Heart left ventricle (tissue), 16 donors: ENCODE data around the gene FYN. TPM values are rescaled to one million over a fixed set of nuclear protein-coding genes. Genes with fewer than 3 reads are reported as not detected.
A peak's percentile ranks its signal among the peaks of the same experiment; 100 is the strongest.

ENCODE experiments used
- ATAC-seq, 4 donors: fragments of 200-7000 bp; cut with Tn5 transposase; one replicate each; pipeline ENCODE4 v1.9.1; 2020 to 2022; ENCODE audit warnings: moderate library complexity in 4 of 4, mild to moderate bottlenecking in 3 of 4, moderate number of reproducible peaks in 1 of 4
- DNase-seq, 5 donors: peaks; one replicate each; pipeline ENCODE4 v3.0.0-alpha.2; 2020
- H3K27ac ChIP-seq, 12 donors: fragments of 200-600 bp; sonication (generic) in 4 of 12; one replicate each; pipeline versions ENCODE4 v1.5.0 to v1.8.0; 2016 to 2022; ENCODE audit warnings: mild to moderate bottlenecking in 2 of 12
- H3K27me3 ChIP-seq, 9 donors: fragments of 200-600 bp; sonication (generic) in 2 of 9; one replicate each; pipeline versions ENCODE4 v1.5.1 to v1.8.0; 2016 to 2022; ENCODE audit warnings: mild to moderate bottlenecking in 3 of 9
- H3K36me3 ChIP-seq, 9 donors: fragments of 200-600 bp; sonication (generic) in 2 of 9; one replicate each; pipeline versions ENCODE4 v1.5.0 to v1.8.0; 2018 to 2022; ENCODE audit warnings: mild to moderate bottlenecking in 2 of 9
- H3K4me1 ChIP-seq, 12 donors: fragments of 200-600 bp; sonication (generic) in 4 of 12; one replicate each; pipeline versions ENCODE4 v1.5.0 to v1.8.0; 2016 to 2022; ENCODE audit warnings: mild to moderate bottlenecking in 3 of 12
- H3K4me3 ChIP-seq, 12 donors: fragments of 200-600 bp; sonication (generic) in 4 of 12; one replicate each; pipeline versions ENCODE4 v1.5.0 to v1.8.0; 2017 to 2022; ENCODE audit warnings: mild to moderate bottlenecking in 9 of 12, moderate library complexity in 4 of 12
- H3K9me3 ChIP-seq, 12 donors: fragments of 200-600 bp; sonication (generic) in 4 of 12; one replicate each; pipeline versions ENCODE4 v1.5.0 to v1.8.0; 2016 to 2022; ENCODE audit warnings: mild to moderate bottlenecking in 1 of 12
- POLR2A ChIP-seq, 2 donors: fragments of 450-650 bp; IDR thresholded peaks; one replicate each; pipeline ENCODE4 v1.6.1; 2017; ENCODE audit warnings: antibody characterized with exemption in 2 of 2, mild to moderate bottlenecking in 2 of 2, moderate library complexity in 2 of 2
- WGBS, 4 donors: extraction: QIAGEN DNeasy Blood & Tissue Kit in 2 of 4; methylation state at CpG; one replicate each; pipeline versions ENCODE4 v1.1.5 to v1.1.7; 2013 to 2018; 5-methylcytosine and 5-hydroxymethylcytosine counted together
- intact Hi-C, 10 donors: fragments of 100-400 bp; cut with DNase I; formaldehyde crosslinking; loops; one replicate each; pipeline versions ENCODE4 v1.11.1 to v1.14.2; 2022
- polyA plus RNA-seq, 2 donors: library from polyadenylated mRNA; stranded (reverse); fragments of 200-250 nt; gene quantifications; one replicate each; pipeline ENCODE4 v1.2.3, GENCODE V29; 2013
- total RNA-seq, 9 donors: library from RNA; depleted of rRNA in 2 of 9; stranded (reverse); fragments of >200 nt in 2 of 9; fragmentation: NEBNext Ultra II Directional in 3 of 9; extraction: Animal tissue kit (Norgen Biotek cat#: 25700) in 3 of 9; gene quantifications; one replicate each; pipeline versions ENCODE4 v1.1.0 to v1.2.4, GENCODE V29; 2016 to 2023
- TF ChIP-seq, protein P1 (sequence below), 12 donors: fragments of 200-600 bp; sonication (generic) in 4 of 12; IDR thresholded peaks; one replicate each; pipeline versions ENCODE4 v1.5.0 to v1.8.0; 2018 to 2022; ENCODE audit warnings: antibody characterized with exemption in 12 of 12, mild to moderate bottlenecking in 5 of 12
- donor health status: ischemic (EF 13 %, LVEDD 7.1; RV severe dilation, severe dysfunction).
- donor health status: healthy with polysubstance abuse.
- donor health status: DM: no; HTN: yes; CAD: no.
- donor health status: DM: no; HTN: no; CAD: no.
- donor health status: ischemic (EF 25% LVEDD 6.9; RV normal size, moderate dysfunction).
- donor health status: ischemic (EF 25% LVEDD 5.7; RV mildly dilated, moderate dysfunction).
- donor health status: healthy.
- donor health status: DM: yes; HTN: yes; CAD: no.
- donor health status: ischemic (EF 35%, LVEDD 5.7; RV mildly dilated, moderate dysfunction).
- donor health status: nonischemic (EF 11% LVEDD 7.7; RV severe dilation, severe dysfunction).
- donor health status: DM: yes; HTN: yes; CAD: no.
- donor health status: PGD.
- donor health status: ischemic (EF 29% LVEDD 5.4; RV normal size, mild dysfunction).
- donor health status: nonischemic (EF 23%, LVEDD 6.1; RV moderate dilation, normal function).

Gene FYN
- total and polyA plus RNA-seq, 11 donors, result 14.7 to 72.4 (median 52.3) TPM

- ATAC-seq (no peak), DNase-seq (no peak)
- intact Hi-C loops, result loop anchor here in 1 of 10 donors (10.0 kb wide), 1 partner anchor 54 kb away; no protein-coding TSS in a partner anchor
- 89 to 98% (median 95%) methylated on average over 2 of the region's 2 CpGs for WGBS, 4 donors
- no peaks in the 10 kb centered on the region for H3K36me3 ChIP-seq
- no peaks in the 10 kb centered on the region for H3K27me3 ChIP-seq
- TF ChIP-seq, protein P1, sequence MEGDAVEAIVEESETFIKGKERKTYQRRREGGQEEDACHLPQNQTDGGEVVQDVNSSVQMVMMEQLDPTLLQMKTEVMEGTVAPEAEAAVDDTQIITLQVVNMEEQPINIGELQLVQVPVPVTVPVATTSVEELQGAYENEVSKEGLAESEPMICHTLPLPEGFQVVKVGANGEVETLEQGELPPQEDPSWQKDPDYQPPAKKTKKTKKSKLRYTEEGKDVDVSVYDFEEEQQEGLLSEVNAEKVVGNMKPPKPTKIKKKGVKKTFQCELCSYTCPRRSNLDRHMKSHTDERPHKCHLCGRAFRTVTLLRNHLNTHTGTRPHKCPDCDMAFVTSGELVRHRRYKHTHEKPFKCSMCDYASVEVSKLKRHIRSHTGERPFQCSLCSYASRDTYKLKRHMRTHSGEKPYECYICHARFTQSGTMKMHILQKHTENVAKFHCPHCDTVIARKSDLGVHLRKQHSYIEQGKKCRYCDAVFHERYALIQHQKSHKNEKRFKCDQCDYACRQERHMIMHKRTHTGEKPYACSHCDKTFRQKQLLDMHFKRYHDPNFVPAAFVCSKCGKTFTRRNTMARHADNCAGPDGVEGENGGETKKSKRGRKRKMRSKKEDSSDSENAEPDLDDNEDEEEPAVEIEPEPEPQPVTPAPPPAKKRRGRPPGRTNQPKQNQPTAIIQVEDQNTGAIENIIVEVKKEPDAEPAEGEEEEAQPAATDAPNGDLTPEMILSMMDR (IDR thresholded peaks at IDR 0.05), result no peak
- no peak for TF ChIP-seq POLR2A (IDR thresholded peaks at IDR 0.05)
- peaks cover 3 to 77% (median 32%) of the 10 kb centered on the region in 12 donors for H3K4me1 ChIP-seq
- peak overlapping the region in 1 of 12 donors; percentile 23 for H3K27ac ChIP-seq
- H3K4me3 ChIP-seq, result no peak overlapping the region
- no peaks in the 10 kb centered on the region for H3K9me3 ChIP-seq
Observed at GRCh38 chr6:111768431-111768770, 104.9 kb downstream of the FYN start.

GRCh38 chr6:111767752-111768430, 105.4 kb downstream of the FYN start:
- no peak for DNase-seq
- intact Hi-C loops, result loop anchor here in 1 of 10 donors (10.0 kb wide), 1 partner anchor 53 kb away; no protein-coding TSS in a partner anchor
- Histone ChIP-seq H3K4me3 (no peak overlapping the region), H3K36me3 (no peaks in the 10 kb centered on the region), H3K4me1 (peaks cover 5 to 82% (median 37%) of the 10 kb centered on the region in 12 donors), H3K27me3 (no peaks in the 10 kb centered on the region), H3K27ac (peak overlapping the region in 1 of 12 donors; percentile 23), H3K9me3 (no peaks in the 10 kb centered on the region)
- WGBS, 4 donors, result 66 to 77% (median 72%) methylated on average over 5 of the region's 5 CpGs
- TF ChIP-seq, protein P1 (IDR thresholded peaks at IDR 0.05), result no peak
- no peak for TF ChIP-seq POLR2A (IDR thresholded peaks at IDR 0.05)
- ATAC-seq, result no peak

DNA sequence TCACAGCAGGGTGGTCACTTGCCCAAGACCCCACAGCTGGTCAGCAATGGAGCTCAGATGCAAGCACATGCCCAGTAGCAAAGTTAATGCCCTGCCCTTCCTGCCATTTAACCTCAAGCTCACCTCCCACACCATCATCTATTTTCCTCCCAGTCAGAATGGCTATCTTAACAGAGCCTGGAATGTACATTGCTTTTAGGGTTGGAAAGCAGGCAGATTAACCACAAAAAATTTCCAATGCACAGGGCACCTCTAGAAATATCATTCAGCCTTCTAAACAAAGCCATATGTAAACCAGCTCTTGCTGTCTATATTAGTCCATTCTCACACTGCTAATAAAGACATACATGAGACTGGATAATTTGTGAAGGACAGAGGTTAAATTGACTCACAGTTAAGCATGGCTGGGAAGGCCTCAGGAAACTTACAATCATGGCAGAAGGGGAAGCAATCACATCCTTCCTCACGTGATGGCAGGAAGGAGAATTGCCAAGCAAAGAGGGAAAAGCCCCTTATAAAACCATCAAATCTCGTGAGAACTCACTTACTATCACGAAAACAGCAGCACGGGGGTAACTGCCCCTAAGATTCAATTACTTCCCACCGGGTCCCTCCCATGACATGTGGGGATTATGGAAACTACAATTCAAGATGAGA, 106.9 kb downstream of the FYN start:
- no peaks in the 10 kb centered on the region for H3K36me3 ChIP-seq
- peaks cover 5 to 91% (median 52%) of the 10 kb centered on the region in 12 donors for H3K4me1 ChIP-seq
- TF ChIP-seq, protein P1 (IDR thresholded peaks at IDR 0.05), result no peak
- no peak for TF ChIP-seq POLR2A (IDR thresholded peaks at IDR 0.05)
- ATAC-seq (no peak), DNase-seq (no peak)
- 63 to 72% (median 69%) methylated on average over 5 of the region's 5 CpGs for WGBS, 4 donors
- H3K9me3 ChIP-seq, result no peaks in the 10 kb centered on the region
- H3K4me3 ChIP-seq, result no peak overlapping the region
- H3K27ac ChIP-seq, result peak overlapping the region in 2 of 12 donors; percentile 22 to 90
- H3K27me3 ChIP-seq, result no peaks in the 10 kb centered on the region
- intact Hi-C loops, result loop anchor here in 1 of 10 donors (10.0 kb wide), 1 partner anchor 52 kb away; no protein-coding TSS in a partner anchor

GRCh38 chr6:111765763-111766162, 107.5 kb downstream of the FYN start:
- peaks cover 5 to 93% (median 52%) of the 10 kb centered on the region in 12 donors for H3K4me1 ChIP-seq
- ATAC-seq, result no peak
- no peaks in the 10 kb centered on the region for H3K9me3 ChIP-seq
- intact Hi-C loops, result loop anchor here in 1 of 10 donors (10.0 kb wide), 1 partner anchor 51 kb away; no protein-coding TSS in a partner anchor
- 75 to 88% (median 84%) methylated on average over 1 of the region's 1 CpG for WGBS, 4 donors
- TF ChIP-seq, protein P1 (IDR thresholded peaks at IDR 0.05), result no peak
- TF ChIP-seq POLR2A (IDR thresholded peaks at IDR 0.05), result no peak
- DNase-seq, result no peak
- H3K27me3 ChIP-seq, result no peaks in the 10 kb centered on the region
- H3K4me3 ChIP-seq, result no peak overlapping the region
- peak overlapping the region in 2 of 12 donors; percentile 22 to 90 for H3K27ac ChIP-seq
- H3K36me3 ChIP-seq, result no peaks in the 10 kb centered on the region
